HepG2 (cell line): ENCODE data around the gene SYNGR2. TPM values are rescaled to one million over a fixed set of nuclear protein-coding genes. Genes with fewer than 3 reads are reported as not detected.

ENCODE experiments used
- KDM1A ChIP-seq: IDR thresholded peaks from 2 replicates; pipeline ENCODE4 v1.6.1; 2016; ENCODE audit warnings: missing compliant biosample characterization
- PCBP1 ChIP-seq: fragments of 200-400 bp; formaldehyde crosslinking; IDR thresholded peaks from 2 replicates; pipeline ENCODE4 v1.6.1; 2017; ENCODE audit warnings: mild to moderate bottlenecking, low read depth, low read length, borderline replicate concordance
- SATB2 ChIP-seq: sonication (generic); formaldehyde crosslinking; IDR thresholded peaks from 2 replicates; pipeline ENCODE4 v1.5.0; 2020; ENCODE audit warnings: missing genetic modification reagents
- TARDBP ChIP-seq: sonication (generic); formaldehyde crosslinking; IDR thresholded peaks from 2 replicates; pipeline ENCODE4 v1.8.0; 2022; ENCODE audit warnings: mild to moderate bottlenecking, missing genetic modification reagents
- YEATS2 ChIP-seq: sonication (generic); formaldehyde crosslinking; IDR thresholded peaks from 2 replicates; pipeline ENCODE4 v1.4.0; 2020; ENCODE audit warnings: missing genetic modification reagents, borderline replicate concordance
- ZNF10 ChIP-seq: sonication (generic); formaldehyde crosslinking; IDR thresholded peaks from 2 replicates; pipeline ENCODE4 v1.4.0; 2020; ENCODE audit warnings: mild to moderate bottlenecking, low read depth, missing genetic modification reagents, borderline replicate concordance
- ZNF235 ChIP-seq: sonication (generic); formaldehyde crosslinking; IDR thresholded peaks from 2 replicates; pipeline ENCODE4 v1.8.1; 2023; ENCODE audit warnings: mild to moderate bottlenecking, missing genetic modification reagents, borderline replicate concordance
- ZNF644 ChIP-seq: IDR thresholded peaks from 2 replicates; pipeline ENCODE4 v1.6.1; 2016; ENCODE audit warnings: low read depth
- polyA plus RNA-seq, 8 experiments: library from polyadenylated mRNA; depleted of rRNA in 3 of 8; stranded (reverse) in 7 of 8; unstranded in 1 of 8; fragments of >200 nt; fragmentation: Illumina TruSeq in 4 of 8; extraction: Trizol in 4 of 8; gene quantifications; 2 replicates each; pipeline versions ENCODE4 v1.2.1 to v1.2.3, GENCODE V29; 2011 to 2016; ENCODE audit warnings: low read depth in 4 of 8, missing spikeins in 1 of 8, mixed read lengths in 1 of 8; ENCODE audit not compliant: insufficient read depth in 1 of 8
- total RNA-seq, 5 experiments: library from RNA; depleted of rRNA; stranded (reverse); fragments of >200 nt; fragmentation: Illumina TruSeq; extraction: Trizol; gene quantifications; 2 replicates each; pipeline ENCODE4 v1.2.3, GENCODE V29; 2016; ENCODE audit warnings: low read depth in 1 of 5
- TF ChIP-seq, protein P1 (sequence below): sonication (generic); formaldehyde crosslinking; IDR thresholded peaks from 2 replicates; pipeline ENCODE4 v1.9.0; 2021; ENCODE audit warnings: missing genetic modification reagents, borderline replicate concordance
- TF ChIP-seq, protein P2 (sequence below): IDR thresholded peaks from 2 replicates; pipeline ENCODE4 v1.6.1; 2016; ENCODE audit warnings: mild to moderate bottlenecking
- TF ChIP-seq, protein P3 (sequence below): sonication (generic); formaldehyde crosslinking; IDR thresholded peaks from 2 replicates; pipeline ENCODE4 v1.8.0; 2022; ENCODE audit warnings: low read depth, missing genetic modification reagents
- TF ChIP-seq, protein P4 (sequence below): sonication (generic); formaldehyde crosslinking; IDR thresholded peaks from 2 replicates; pipeline ENCODE4 v1.5.1; 2020; ENCODE audit warnings: mild to moderate bottlenecking, missing genetic modification reagents, moderate library complexity
- TF ChIP-seq, protein P5 (sequence below): sonication (generic); formaldehyde crosslinking; IDR thresholded peaks from 2 replicates; pipeline ENCODE4 v1.8.1; 2023; ENCODE audit warnings: mild to moderate bottlenecking, missing genetic modification reagents
- TF ChIP-seq, protein P6 (sequence below): sonication (generic); formaldehyde crosslinking; IDR thresholded peaks from 2 replicates; pipeline ENCODE4 v1.5.0; 2020; ENCODE audit warnings: mild to moderate bottlenecking, missing genetic modification reagents, moderate library complexity
- TF ChIP-seq, protein P7 (sequence below): IDR thresholded peaks from 2 replicates; pipeline ENCODE4 v1.6.1; 2016; ENCODE audit warnings: low read depth, control low read depth

SYNGR2 gene
- total and polyA plus RNA-seq, 2 of the 13 experiments (the other 11 are each of a cell fraction or from before 2014, with no cell fraction given) = 46.7 to 170 TPM

DNA sequence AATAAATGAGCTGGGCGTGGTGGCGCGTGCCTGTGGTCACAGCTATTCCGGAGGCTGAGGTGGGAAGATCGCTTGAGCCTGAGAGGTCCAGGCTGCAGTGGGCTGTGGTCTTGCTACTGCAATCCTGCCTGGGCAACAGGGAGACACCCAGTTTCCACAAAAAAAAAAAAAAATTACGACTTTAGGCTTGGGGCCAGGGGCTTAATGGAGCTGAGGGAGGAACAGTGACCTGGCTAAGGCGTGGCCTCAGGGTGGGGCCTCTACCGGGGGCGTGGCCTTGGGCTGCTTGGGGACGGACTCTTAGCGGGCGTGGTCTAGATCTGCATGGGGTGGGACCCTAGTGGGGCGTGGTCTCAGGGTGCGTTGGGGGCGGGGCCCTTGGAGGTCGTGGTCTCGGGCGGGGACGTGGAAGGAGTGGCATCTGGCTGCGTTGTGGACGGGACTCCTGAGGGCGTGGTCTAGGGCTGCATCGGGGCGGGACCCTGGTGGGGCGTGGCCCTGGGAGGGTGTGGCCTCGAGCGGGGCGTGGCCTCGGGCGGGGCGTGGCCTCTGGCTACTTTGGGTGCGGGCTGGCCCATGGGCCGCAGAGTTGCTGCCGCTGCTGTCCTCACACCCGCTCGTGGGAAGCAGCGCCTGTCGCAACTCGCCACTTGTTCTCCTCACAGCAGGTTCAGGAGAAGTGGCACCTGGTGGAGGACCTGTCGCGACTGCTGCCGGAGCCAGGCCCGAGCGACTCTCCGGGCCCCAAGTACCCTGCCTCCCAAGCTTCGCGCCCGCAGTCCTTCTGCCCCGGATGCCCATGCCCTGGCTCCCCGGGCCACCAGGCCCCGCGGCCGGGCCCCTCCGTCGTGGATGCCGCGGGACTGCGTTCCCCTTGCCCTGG lies 28.0 kb upstream of the SYNGR2 start (continued):
- TF ChIP-seq, protein P1, sequence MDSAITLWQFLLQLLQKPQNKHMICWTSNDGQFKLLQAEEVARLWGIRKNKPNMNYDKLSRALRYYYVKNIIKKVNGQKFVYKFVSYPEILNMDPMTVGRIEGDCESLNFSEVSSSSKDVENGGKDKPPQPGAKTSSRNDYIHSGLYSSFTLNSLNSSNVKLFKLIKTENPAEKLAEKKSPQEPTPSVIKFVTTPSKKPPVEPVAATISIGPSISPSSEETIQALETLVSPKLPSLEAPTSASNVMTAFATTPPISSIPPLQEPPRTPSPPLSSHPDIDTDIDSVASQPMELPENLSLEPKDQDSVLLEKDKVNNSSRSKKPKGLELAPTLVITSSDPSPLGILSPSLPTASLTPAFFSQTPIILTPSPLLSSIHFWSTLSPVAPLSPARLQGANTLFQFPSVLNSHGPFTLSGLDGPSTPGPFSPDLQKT (CRISPR knock-in tag) = no peak
- TF ChIP-seq ZNF644 (CRISPR knock-in tag) (no peak), ZNF235 (CRISPR knock-in tag) (peak; percentile 78; the same call in 1 of the 2 replicates), KDM1A (CRISPR knock-in tag) (no peak), YEATS2 (no peak), SATB2 (CRISPR knock-in tag) (no peak), ZNF10 (CRISPR knock-in tag) (no peak), PCBP1 (no peak), TARDBP (CRISPR knock-in tag) (no peak)
- TF ChIP-seq, protein P2, sequence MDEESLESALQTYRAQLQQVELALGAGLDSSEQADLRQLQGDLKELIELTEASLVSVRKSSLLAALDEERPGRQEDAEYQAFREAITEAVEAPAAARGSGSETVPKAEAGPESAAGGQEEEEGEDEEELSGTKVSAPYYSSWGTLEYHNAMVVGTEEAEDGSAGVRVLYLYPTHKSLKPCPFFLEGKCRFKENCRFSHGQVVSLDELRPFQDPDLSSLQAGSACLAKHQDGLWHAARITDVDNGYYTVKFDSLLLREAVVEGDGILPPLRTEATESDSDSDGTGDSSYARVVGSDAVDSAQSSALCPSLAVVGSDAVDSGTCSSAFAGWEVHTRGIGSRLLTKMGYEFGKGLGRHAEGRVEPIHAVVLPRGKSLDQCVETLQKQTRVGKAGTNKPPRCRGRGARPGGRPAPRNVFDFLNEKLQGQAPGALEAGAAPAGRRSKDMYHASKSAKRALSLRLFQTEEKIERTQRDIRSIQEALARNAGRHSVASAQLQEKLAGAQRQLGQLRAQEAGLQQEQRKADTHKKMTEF = no peak; the same call in 1 of the 2 replicates
- TF ChIP-seq, protein P3, sequence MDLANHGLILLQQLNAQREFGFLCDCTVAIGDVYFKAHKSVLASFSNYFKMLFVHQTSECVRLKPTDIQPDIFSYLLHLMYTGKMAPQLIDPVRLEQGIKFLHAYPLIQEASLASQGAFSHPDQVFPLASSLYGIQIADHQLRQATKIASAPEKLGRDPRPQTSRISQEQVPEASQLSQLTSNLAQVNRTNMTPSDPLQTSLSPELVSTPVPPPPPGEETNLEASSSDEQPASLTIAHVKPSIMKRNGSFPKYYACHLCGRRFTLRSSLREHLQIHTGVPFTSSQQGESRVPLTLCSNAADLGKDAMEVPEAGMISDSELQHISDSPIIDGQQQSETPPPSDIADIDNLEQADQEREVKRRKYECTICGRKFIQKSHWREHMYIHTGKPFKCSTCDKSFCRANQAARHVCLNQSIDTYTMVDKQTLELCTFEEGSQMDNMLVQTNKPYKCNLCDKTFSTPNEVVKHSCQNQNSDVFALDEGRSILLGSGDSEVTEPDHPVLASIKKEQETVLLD (CRISPR knock-in tag) = no peak
- TF ChIP-seq, protein P4, sequence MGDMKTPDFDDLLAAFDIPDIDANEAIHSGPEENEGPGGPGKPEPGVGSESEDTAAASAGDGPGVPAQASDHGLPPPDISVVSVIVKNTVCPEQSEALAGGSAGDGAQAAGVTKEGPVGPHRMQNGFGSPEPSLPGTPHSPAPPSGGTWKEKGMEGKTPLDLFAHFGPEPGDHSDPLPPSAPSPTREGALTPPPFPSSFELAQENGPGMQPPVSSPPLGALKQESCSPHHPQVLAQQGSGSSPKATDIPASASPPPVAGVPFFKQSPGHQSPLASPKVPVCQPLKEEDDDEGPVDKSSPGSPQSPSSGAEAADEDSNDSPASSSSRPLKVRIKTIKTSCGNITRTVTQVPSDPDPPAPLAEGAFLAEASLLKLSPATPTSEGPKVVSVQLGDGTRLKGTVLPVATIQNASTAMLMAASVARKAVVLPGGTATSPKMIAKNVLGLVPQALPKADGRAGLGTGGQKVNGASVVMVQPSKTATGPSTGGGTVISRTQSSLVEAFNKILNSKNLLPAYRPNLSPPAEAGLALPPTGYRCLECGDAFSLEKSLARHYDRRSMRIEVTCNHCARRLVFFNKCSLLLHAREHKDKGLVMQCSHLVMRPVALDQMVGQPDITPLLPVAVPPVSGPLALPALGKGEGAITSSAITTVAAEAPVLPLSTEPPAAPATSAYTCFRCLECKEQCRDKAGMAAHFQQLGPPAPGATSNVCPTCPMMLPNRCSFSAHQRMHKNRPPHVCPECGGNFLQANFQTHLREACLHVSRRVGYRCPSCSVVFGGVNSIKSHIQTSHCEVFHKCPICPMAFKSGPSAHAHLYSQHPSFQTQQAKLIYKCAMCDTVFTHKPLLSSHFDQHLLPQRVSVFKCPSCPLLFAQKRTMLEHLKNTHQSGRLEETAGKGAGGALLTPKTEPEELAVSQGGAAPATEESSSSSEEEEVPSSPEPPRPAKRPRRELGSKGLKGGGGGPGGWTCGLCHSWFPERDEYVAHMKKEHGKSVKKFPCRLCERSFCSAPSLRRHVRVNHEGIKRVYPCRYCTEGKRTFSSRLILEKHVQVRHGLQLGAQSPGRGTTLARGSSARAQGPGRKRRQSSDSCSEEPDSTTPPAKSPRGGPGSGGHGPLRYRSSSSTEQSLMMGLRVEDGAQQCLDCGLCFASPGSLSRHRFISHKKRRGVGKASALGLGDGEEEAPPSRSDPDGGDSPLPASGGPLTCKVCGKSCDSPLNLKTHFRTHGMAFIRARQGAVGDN (CRISPR knock-in tag) = peak; percentile 74
- TF ChIP-seq, protein P5, sequence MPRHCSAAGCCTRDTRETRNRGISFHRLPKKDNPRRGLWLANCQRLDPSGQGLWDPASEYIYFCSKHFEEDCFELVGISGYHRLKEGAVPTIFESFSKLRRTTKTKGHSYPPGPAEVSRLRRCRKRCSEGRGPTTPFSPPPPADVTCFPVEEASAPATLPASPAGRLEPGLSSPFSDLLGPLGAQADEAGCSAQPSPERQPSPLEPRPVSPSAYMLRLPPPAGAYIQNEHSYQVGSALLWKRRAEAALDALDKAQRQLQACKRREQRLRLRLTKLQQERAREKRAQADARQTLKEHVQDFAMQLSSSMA (CRISPR knock-in tag) = 0 out of 2 replicates have a peak, but pooled peaks have one; percentile 13
- TF ChIP-seq, protein P6, sequence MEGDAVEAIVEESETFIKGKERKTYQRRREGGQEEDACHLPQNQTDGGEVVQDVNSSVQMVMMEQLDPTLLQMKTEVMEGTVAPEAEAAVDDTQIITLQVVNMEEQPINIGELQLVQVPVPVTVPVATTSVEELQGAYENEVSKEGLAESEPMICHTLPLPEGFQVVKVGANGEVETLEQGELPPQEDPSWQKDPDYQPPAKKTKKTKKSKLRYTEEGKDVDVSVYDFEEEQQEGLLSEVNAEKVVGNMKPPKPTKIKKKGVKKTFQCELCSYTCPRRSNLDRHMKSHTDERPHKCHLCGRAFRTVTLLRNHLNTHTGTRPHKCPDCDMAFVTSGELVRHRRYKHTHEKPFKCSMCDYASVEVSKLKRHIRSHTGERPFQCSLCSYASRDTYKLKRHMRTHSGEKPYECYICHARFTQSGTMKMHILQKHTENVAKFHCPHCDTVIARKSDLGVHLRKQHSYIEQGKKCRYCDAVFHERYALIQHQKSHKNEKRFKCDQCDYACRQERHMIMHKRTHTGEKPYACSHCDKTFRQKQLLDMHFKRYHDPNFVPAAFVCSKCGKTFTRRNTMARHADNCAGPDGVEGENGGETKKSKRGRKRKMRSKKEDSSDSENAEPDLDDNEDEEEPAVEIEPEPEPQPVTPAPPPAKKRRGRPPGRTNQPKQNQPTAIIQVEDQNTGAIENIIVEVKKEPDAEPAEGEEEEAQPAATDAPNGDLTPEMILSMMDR (CRISPR knock-in tag) = no peak
- TF ChIP-seq, protein P7, sequence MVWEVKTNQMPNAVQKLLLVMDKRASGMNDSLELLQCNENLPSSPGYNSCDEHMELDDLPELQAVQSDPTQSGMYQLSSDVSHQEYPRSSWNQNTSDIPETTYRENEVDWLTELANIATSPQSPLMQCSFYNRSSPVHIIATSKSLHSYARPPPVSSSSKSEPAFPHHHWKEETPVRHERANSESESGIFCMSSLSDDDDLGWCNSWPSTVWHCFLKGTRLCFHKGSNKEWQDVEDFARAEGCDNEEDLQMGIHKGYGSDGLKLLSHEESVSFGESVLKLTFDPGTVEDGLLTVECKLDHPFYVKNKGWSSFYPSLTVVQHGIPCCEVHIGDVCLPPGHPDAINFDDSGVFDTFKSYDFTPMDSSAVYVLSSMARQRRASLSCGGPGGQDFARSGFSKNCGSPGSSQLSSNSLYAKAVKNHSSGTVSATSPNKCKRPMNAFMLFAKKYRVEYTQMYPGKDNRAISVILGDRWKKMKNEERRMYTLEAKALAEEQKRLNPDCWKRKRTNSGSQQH = 0 out of 2 replicates have a peak, but pooled peaks have one; percentile 16
